ENCODE data around the gene H2BW2.
"Not testable (repeated sequence)": the region's sequence is repeated elsewhere in the genome, so short reads cannot be mapped to it uniquely, and the experiment has no call there.

DNA sequence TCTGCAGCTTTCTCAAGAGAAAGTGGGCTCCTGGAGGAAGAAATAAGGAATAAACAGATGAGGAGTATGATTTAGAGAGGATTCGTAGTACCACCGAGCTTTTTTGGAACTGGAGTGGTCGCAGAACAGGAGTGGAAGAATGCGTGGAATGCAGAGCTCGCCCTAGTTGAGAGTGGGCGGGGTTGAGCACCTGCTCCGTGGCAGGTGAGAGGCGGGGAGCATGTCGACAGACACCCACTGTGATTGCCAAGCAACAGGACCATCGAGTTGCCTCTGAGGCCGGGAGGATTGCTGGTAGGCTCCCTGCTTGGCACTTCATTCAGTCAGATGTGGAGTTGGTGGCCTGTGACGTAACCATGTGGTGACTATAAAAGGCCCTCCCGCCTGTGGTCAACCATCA lies 15.2 kb downstream of the H2BW2 start:
- TF ChIP-seq, protein P1, sequence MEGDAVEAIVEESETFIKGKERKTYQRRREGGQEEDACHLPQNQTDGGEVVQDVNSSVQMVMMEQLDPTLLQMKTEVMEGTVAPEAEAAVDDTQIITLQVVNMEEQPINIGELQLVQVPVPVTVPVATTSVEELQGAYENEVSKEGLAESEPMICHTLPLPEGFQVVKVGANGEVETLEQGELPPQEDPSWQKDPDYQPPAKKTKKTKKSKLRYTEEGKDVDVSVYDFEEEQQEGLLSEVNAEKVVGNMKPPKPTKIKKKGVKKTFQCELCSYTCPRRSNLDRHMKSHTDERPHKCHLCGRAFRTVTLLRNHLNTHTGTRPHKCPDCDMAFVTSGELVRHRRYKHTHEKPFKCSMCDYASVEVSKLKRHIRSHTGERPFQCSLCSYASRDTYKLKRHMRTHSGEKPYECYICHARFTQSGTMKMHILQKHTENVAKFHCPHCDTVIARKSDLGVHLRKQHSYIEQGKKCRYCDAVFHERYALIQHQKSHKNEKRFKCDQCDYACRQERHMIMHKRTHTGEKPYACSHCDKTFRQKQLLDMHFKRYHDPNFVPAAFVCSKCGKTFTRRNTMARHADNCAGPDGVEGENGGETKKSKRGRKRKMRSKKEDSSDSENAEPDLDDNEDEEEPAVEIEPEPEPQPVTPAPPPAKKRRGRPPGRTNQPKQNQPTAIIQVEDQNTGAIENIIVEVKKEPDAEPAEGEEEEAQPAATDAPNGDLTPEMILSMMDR (IDR thresholded peaks at IDR 0.05; ENCODE audit: low read depth, low read length, poor library complexity, severe bottlenecking), result not testable (repeated sequence)
- not testable (repeated sequence) for TF ChIP-seq EZH2phosphoT487 (IDR thresholded peaks at IDR 0.05; ENCODE audit: borderline replicate concordance, low read length)
